ENCODE results near the gene ARF1.

ARF1 gene

DNA sequence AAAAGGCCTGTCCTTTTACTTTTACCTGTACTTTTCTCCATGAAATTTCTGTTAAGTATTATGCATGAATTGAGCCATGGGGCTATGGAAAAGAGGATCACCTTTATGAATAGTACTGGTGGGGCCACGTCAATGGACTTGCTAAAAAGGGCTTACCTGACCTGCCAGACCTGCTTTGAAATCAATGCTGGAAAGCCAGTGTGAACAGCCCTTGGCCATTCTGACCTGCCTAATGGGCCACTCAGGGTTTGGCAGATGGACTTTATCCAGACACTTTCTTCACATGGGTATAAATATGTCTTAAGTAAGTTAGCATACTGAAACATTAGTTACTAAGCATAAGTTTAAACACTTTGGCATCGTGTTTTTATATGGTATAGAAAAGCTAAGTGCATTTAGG lies 49.3 kb downstream of the ARF1 start:
- no peak for FAIRE-seq

DNA sequence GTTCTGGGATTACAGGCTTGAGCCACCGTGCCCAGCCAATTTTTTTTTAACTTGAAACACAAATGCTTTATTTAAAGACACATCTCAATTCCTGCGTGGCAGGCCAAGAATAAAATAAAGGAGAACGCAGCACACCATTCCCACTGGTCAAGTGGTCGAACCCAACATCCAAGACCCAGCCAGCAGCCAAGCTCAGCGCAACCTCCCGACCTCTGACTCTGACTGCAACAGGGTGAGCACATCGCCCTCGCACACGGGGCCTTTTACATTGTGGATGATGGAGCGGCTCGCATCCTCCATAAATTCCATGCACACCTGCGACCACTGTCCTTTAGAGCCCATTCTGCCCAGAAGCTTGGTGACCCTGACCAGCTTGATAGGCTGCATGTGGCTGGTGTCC lies 52.1 kb downstream of the ARF1 start:
- FAIRE-seq = no peak

DNA sequence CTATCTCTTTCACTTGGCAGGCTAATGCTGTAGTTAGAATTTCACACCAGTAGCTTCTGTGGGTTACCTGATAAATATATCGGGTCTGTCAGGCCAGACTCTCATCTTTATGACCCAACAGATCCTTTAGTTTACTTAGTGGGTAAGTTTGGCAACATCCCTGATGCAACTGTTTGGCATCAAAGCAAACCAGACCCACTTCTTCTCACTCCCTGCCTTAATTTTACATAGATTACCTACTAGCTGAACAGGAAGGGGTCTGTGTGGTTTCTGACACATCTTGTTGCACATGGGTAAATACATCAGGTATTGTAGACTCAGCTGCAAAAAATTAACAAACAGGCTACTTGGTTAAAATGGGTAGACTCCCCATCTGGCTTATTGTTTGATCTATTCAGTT lies 54.4 kb downstream of the ARF1 start:
- FAIRE-seq = no peak

DNA sequence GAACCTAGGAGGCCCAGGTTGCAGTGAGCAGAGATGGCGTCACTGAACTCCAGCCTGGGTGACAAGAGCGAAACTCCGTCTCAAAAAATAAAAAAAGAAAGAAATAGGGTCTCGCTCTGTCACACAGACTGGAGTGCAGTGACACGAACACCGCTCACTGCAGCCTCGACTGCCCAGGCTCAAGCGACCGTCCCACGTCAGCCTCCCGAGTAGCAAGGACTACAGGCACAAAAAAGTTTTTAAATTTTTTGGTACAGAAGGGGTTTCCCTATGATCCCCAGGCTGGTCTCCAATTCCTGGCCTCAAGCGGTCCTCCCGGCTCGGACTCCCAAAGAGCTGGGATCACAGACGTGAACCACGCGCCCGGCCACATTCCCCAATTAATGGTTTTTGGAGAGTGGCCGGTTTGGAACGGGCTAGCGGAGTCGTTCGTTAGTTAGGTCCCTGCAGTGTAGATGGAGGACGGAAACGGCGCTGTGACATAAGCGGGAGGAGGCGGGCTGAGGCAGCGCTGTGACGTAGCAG lies 57.0 kb downstream of the ARF1 start:
- FAIRE-seq = no peak

DNA sequence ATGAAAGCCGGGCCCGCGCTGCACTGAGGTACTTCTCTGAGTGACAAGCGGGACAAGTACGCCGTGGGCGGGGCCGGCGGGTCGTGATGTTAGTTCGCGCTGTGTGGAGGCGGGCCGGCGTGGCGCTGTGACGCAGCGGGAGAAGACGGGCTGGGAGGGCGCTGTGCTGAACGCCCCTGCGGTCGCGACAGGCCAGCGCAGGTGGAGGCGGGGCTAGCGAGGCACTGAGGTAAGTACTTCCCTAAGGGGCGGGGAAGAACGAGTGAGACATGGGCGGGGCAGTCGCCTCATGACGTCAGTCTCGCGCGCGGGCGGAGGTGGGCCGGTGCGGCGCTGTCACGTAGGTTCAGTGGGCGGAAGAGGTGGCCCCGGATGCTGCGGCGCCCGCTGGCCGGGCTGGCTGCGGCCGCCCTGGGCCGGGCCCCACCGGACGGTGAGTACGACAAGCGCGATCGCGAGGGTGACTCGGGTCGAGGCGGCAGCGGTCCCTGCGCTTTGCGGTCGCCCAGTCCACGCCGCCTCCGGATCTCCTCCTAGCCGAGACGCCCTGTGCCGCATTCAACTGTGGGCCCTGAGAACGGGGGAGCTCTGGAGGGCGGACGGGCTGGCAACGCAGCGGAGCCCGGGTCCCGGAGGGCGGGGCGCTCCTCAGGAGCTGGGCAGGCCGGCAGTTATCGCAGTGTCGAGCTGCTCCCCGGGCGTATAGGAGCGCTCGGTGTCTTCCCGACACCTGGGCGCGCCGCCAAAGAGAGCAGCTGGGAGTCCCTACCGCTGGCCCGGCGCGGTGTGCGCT lies 57.6 kb downstream of the ARF1 start, which contains the start of gene GUK1:
Gene GUK1 (plus strand): TSS at position 349 of the 793 bp plus-strand sequence. CDS start 24 bp downstream, at position 373.
- FAIRE-seq = peak; percentile 98

DNA sequence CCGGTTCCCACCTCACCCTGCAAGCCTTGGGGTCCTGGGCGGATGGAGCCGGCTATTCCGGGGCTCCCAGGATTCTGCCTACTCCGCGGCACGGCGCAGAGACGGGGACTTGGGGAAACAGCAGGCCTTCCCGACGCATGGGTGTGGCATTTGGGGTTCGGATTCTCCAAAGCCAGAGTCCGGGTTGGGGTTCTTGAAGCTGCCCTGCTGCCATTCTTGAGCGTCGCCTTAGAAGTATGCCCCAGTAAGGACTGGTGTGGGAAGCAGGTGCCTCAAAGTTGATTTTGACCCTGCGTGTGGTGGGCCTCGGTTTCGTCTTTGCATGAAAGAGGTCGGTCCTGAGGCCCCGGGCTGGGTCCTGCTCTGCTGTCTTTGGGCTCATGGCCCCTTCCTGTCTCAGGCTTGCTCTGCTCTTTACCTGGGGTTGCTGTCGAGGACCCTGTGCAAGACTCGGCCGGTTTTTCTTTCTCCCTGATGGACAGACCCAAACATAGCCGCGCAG lies 58.3 kb downstream of the ARF1 start:
- no peak for FAIRE-seq

DNA sequence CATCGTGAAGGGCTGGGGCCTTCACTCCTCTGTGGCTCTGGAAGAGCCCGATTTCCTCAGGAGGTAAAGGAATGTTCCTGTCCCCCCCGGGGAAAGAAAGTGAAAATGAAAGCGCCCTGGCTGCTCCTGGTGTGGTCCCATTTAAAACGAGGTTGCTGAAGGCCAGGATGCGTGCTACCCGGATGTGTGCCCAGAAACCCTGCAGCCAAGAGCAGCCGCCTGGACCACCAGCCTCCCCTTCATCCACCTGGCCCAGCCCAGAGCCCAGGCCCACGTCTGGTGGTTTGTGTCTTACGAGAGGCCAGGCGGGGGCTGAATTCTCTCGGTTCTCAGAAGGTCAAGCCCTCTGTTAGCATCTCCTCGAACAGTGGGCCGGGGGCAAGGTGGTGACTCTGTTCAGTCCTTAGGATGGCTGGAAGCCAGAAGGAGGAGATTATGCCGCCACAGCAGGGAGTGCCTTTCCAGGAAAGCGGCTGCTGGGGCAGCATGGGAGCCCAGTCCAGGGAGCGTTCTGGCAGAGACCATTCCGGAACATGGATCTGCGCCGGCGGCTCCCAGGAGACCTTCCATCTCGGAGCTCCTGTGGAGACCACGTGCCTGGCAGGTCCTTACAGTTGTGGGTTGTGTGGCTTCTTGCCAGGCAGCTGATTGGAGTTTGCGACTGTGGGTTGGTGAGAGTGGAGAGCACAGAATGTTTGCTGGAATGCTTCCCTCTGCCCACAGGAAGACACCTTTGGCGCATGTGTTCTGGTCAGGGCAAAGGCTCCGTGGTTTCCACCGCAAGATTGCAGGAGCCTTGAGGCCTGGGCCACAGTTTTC lies 58.9 kb downstream of the ARF1 start:
- FAIRE-seq = no peak

DNA sequence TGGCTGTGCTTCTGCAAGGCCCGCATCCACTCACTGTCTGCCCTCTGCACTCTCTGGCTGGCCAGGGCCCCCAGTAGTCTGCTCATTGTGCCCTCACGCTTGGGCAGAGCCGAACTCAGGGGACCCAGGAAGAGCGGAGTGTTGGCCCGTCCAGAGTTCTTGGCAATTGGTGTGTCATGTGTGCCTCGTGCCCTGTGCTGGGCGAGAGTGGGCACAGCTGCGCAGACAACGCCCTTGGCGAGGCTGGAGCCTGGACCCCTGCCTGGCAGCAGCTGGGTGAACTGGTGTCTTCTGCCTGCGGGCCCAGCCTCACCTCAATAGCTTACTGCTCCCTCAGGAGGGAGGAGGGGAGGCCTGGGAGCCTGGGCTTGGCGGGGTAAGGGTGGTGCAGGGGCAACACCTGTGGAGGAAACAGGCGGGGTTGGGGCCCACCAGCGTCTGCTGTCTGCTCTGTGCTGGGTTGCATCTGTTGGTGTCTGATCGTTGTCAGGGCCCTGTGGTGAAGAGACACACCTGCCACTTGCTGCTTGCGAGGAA lies 59.7 kb downstream of the ARF1 start:
- no peak for FAIRE-seq

DNA sequence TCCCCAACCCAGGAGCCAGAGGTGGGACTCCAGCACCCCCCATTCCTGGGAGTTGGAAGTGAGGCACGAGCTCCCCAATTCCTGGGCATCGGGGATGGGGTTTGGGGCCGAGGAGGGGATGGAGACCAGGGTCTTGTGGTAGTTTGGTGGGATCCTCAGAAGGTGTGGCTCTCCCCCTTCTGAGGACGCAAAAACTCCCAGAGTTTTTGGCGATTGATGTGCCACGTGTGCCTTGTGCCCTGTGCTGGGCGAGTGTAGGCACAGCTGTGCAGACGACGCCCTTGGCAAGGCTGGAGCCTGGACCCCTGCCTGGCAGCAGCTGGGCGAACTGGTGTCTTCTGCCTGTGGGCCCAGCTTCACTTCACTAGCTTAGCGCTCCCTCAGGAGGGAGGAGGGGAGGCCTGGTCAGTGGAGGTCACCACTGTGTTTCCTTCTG lies 60.2 kb downstream of the ARF1 start:
- no peak for FAIRE-seq

DNA sequence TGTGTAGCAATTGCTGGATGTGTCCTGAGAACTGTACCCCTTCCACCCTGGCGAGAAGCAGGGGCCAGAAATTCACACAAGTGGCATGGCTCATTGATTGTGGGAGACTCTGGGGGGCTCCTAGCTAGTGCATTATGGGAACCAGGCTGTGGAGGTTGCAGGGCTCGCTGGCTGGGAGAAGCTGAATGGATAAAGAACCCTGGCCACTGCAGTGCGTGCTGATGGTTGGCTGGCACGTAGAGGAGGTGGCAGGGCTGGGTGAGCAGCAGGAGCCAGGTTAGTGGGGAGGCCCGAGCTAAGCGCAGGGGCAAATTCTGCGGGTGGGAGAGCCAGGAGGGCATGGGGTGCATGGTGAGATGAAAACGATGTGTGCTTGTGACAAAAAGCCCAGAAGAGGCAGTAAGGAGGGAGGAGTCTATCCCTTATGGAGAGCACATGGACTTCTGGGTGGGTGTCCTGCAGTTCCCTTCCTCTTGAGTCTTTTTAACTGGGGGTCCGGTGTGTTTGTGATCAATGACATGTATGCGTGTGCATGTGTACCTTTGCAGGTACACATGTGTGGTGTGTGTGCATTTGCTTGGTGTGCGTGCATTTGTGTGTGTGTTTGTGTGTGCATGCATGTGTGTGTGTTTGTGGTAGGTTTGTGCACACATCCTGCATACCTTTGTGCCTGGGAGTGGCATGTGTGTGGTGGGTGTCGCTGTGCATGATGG lies 61.1 kb downstream of the ARF1 start:
- FAIRE-seq = no peak

DNA sequence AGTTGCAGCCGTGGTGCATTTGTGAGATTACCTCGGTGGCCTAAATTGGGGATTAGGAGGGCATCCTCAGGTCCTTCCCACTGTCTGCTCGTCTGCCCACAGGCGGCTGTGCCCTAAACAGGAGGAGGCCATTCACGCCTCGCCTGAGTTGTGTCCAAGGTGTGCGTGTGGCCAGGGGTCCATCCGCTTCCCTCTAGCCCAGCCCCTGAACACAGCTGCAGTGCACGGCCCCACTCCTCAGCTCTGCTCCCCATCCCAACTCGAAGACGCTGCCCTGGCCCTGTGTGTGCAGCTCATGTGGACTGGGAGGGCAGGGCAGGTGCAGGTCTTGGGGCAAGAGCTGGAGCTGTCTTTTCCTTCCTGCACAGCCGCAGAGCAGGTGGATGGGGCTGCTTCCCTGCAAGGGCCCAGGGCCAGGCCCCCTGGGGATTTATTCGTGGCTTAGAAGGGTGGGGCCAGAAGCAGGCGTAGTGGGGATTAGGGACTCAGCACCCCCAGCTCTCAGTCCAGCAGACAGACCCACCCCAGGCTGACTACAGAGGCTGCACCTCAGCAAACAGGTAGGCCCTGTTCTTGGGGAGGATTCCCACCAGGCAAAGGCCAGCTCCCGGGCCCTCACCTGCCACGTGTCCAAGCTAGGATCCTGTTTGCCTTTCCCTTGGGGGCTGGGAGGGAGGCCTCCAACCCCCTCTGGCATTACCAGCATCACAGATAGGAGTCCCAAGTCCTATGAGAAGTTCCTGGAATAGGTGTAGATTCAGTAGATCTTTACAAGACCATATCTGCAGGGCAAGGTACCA lies 61.9 kb downstream of the ARF1 start:
- no peak for FAIRE-seq

DNA sequence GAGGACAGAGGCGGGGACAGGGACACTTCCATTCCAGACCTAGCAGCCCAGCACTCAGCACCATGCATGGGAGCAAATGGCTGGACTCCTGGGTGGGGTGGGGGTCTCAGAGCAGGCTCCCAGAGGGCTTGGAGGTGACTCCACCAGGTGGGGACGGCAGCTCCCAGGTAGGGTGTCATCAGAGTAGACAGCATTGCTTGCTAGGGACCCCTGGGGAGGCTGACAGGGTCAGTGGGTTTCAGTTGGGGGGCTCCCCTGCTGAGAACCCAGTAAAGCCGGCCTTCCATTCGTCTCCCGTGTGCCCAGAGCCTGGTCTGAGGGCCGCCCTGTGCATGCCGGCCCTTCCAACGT lies 62.5 kb downstream of the ARF1 start:
- no peak for FAIRE-seq

DNA sequence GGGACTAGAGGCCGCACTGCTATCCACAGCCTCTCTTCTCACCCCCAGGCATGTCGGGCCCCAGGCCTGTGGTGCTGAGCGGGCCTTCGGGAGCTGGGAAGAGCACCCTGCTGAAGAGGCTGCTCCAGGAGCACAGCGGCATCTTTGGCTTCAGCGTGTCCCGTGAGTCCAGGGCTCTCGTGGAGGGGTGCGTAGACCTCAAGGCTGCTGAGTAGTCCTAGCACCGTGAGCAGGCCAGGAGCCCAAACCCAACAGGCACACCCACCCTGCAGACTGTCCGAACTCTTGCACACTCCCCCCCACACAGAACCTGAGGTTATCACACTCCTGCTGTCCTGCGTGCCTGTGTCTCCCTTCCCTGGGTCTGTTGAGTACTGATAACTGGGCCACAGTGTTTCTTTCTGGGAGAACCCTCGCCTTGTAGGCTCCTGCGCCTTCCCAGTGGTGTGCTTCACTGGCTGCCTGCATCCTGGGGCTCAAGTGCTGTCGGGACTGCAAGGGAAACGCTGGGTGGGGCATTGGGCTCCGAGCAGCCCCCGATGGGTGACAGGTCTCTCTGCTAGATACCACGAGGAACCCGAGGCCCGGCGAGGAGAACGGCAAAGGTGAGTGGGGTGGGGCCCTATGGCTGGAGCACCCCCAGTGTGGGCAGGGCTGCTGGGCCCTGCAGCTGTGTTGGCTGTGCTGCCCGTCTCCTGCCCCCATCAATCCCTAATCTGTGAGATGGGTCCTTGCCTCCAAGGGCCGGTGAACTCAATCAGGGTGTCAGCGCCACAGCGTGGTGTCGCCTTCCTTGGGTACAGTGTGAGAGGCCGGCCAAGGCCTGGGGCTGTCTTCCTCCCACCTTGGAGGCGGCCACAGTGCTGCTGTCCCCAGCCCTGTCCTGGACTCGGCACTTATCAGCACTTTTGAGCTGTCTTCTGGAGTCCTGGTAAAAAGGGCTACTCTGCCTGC lies 63.2 kb downstream of the ARF1 start:
- FAIRE-seq = no peak

DNA sequence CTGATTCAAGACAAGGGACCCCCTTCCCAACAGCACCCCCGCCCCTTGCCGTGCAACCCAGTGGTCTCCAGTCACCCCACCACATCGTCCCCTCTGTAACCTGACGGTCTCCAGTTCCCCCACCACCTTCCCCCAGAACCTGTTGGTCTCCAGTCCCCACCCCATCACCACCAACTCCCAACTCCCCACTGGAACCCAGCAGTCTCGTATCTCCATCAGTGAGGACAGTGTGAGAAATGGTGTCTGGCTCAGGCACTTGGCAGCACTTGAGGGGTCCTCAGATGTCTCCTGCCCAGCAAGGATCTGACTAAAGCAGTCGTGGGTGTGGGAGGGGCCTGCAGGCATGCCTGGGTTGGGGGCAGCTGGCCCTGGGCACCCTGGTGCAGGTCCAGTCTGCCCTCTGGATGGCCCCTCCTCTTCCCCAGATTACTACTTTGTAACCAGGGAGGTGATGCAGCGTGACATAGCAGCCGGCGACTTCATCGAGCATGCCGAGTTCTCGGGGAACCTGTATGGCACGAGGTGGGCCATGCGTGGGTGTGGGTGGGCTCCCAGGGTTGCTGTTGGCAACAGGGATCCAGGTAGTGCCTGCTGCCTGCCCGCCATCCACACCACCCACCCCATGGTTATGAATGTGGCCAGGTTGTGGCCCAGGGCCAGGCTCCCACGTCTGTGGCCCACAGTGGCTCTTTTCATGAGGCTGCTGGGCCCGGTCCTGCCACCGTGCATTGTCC lies 64.1 kb downstream of the ARF1 start:
- no peak for FAIRE-seq

DNA sequence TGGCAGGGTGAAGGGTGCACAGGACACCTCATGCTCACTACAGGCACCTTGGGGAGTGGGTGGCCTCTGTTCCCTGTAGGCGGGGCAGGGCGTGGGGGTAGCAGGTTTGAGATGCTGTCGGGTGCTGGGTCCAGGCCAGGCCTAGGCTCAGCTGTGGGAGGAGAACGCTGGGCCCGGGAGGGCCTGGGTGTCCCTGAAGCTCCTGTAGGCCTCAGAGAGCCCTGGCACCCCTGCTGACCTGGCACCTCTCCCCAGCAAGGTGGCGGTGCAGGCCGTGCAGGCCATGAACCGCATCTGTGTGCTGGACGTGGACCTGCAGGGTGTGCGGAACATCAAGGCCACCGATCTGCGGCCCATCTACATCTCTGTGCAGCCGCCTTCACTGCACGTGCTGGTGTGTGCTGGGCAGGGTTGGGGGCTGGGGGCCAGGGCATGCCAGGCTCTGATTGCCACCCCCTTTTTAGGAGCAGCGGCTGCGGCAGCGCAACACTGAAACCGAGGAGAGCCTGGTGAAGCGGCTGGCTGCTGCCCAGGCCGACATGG lies 64.7 kb downstream of the ARF1 start:
- no peak for FAIRE-seq

DNA sequence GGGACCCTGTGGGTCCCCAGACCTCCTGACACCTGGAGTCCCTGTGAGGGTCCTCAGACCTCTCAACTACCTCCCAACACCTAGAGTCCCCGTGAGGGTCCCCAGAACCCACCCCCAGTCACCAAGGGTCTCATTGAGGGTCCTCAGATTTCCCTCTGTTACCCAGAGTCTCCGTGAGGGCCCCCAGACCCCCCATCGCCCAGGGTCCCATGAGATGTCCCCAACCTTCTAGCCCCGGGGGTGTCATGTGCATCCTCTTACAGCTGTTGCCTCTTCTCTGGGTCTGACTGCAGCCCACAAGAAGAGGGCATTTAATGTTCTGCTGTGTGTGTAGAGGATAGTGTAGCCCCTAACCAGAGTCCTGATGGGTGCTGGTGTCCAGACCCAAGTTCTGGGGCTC lies 65.3 kb downstream of the ARF1 start:
- no peak for FAIRE-seq

DNA sequence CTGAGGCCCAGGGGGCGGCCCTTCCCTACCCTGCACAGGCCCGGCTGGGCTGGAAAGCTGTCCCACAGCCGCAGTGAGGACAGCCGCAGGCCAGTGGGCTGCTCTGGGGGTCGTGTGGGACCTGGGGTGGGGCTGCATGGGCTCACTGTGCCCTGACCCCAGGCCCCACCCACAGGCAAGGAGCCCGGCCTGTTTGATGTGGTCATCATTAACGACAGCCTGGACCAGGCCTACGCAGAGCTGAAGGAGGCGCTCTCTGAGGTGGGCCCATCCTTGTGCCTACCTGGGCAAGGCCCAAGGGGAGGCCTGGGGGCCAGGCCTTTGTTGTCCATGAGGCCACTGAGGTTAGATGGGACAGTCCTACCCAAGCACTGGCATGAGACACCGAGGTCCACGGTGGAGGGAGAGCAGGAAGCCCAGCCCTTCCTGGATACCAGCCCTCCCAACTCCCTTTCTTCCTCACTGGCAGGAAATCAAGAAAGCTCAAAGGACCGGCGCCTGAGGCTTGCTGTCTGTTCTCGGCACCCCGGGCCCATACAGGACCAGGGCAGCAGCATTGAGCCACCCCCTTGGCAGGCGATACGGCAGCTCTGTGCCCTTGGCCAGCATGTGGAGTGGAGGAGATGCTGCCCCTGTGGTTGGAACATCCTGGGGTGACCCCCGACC lies 65.8 kb downstream of the ARF1 start:
- FAIRE-seq = no peak

Data from G401.6 (cell line).